ENCODE measurements around the gene CDKAL1. TPM values are rescaled to one million over a fixed set of nuclear protein-coding genes. Genes with fewer than 3 reads are reported as not detected.
"Not testable (repeated sequence)": the region's sequence is repeated elsewhere in the genome, so short reads cannot be mapped to it uniquely, and the experiment has no call there.

Gene CDKAL1
- total RNA-seq, 1 experiment from 2014 or later = 20.6 TPM

- TF ChIP-seq ZBTB21 (CRISPR knock-in tag; IDR thresholded peaks at IDR 0.05; ENCODE audit: borderline replicate concordance) = no peak
Observed at GRCh38 chr6:20608905-20609304, 74.6 kb downstream of the CDKAL1 start (continued).

GRCh38 chr6:20609924-20610323 lies 75.7 kb downstream of the CDKAL1 start:
- H3K36me3 Mint-ChIP-seq = peaks cover 12% of the 10 kb centered on the region
- ATAC-seq; H3K4me3 Mint-ChIP-seq; H3K27me3 Mint-ChIP-seq (ENCODE audit: low read depth); H3K27ac Mint-ChIP-seq; POLR2A ChIA-PET; DNase-seq (ENCODE audit: low spot score); CTCF ChIA-PET: not testable (repeated sequence)
- H3K9me3 Mint-ChIP-seq = peaks cover 12% of the 10 kb centered on the region
- TF ChIP-seq GTF2I (CRISPR knock-in tag; conservative IDR thresholded peaks at IDR 0.05) = 0 out of 2 replicates have a peak, but pooled peaks have one; percentile 10
- peaks cover 20% of the 10 kb centered on the region; the same call in 1 of the 2 replicates for H3K4me1 Mint-ChIP-seq

GRCh38 chr6:20610636-20611370 lies 76.5 kb downstream of the CDKAL1 start:
- DNase-seq (ENCODE audit: low spot score) (no peak), ATAC-seq (no peak)
- POLR2A ChIA-PET = no interaction called here
- H3K27ac Mint-ChIP-seq = no peak overlapping the region
- H3K27me3 Mint-ChIP-seq (ENCODE audit: low read depth) = no peaks in the 10 kb centered on the region
- peaks cover 12% of the 10 kb centered on the region for H3K9me3 Mint-ChIP-seq
- TF ChIP-seq ATF2 (CRISPR knock-in tag; IDR thresholded peaks at IDR 0.05; ENCODE audit: borderline replicate concordance, low read depth) (no peak), GTF2I (CRISPR knock-in tag; conservative IDR thresholded peaks at IDR 0.05) (no peak), PRDM15 (CRISPR knock-in tag; IDR thresholded peaks at IDR 0.05) (no peak), ZNF317 (CRISPR knock-in tag; IDR thresholded peaks at IDR 0.05; ENCODE audit: borderline replicate concordance, low read depth) (no peak), AR (CRISPR knock-in tag; IDR thresholded peaks at IDR 0.05) (no peak), GRHL2 (CRISPR knock-in tag; IDR thresholded peaks at IDR 0.05; ENCODE audit: insufficient replicate concordance, severe bottlenecking) (no peak), ATF3 (CRISPR knock-in tag; conservative IDR thresholded peaks at IDR 0.05) (no peak), SMAD4 (CRISPR knock-in tag; IDR thresholded peaks at IDR 0.05) (no peak), ZNF423 (CRISPR knock-in tag; IDR thresholded peaks at IDR 0.05) (no peak), IRF2 (CRISPR knock-in tag; IDR thresholded peaks at IDR 0.05; ENCODE audit: borderline replicate concordance, low read depth) (no peak), CTCF (IDR thresholded peaks at IDR 0.05) (no peak)
- CTCF ChIA-PET = no interaction called here
- no peak overlapping the region for H3K4me3 Mint-ChIP-seq
- peaks cover 14% of the 10 kb centered on the region; the same call in 1 of the 2 replicates for H3K4me1 Mint-ChIP-seq
- peaks cover 12% of the 10 kb centered on the region for H3K36me3 Mint-ChIP-seq

- DNase-seq (ENCODE audit: low spot score); H3K27ac Mint-ChIP-seq; H3K4me3 Mint-ChIP-seq; H3K9me3 Mint-ChIP-seq; ATAC-seq; H3K36me3 Mint-ChIP-seq; H3K4me1 Mint-ChIP-seq; H3K27me3 Mint-ChIP-seq (ENCODE audit: low read depth); CTCF ChIA-PET; POLR2A ChIA-PET: not testable (repeated sequence)
Observed at GRCh38 chr6:20617537-20617936, 83.3 kb downstream of the CDKAL1 start.
